Measurements from ENCODE around the gene WSB1. TPM values are rescaled to one million over a fixed set of nuclear protein-coding genes. Genes with fewer than 3 reads are reported as not detected.

Gene WSB1
- total and polyA plus RNA-seq, 2 donors (not counting 1 experiment from before 2014, with no cell fraction given) = 123 to 217 TPM

- H3K27ac ChIP-seq (ENCODE audit: low read length in 2 of 2) = no peak overlapping the region
- WGBS (ENCODE audit: insufficient coverage) = 95% methylated on average over 8 of the region's 16 CpGs
- ChIA-PET POLR2A (interaction anchor here (1.1 to 1.5 kb wide), 2 partner anchors 50 to 88 kb away, joined by 4 to 5 read pairs; partner anchors contain the start of gene WSB1), CTCF (interaction anchor here (0.8 to 5.1 kb wide), 22 partner anchors 8 to 408 kb away, joined by 3 to 93 read pairs (median 5); partner anchors contain the start of genes KSR1 and WSB1)
- Mint-ChIP-seq H3K4me3 (peak overlapping the region; percentile 0), H3K27me3 (no peaks in the 10 kb centered on the region), H3K27ac (peak overlapping the region; percentile 53), H3K9me3 (ENCODE audit: insufficient read depth) (no peaks in the 10 kb centered on the region), H3K4me1 (peaks cover 30% of the 10 kb centered on the region)
- no peak for DNase-seq
- H3K4me3 ChIP-seq (ENCODE audit: control extremely low read depth in 1 of 5, extremely low read depth in 1 of 5, insufficient read depth in 1 of 5, low read depth in 2 of 5, low read length in 4 of 5) = no peak overlapping the region
- peak overlapping the region; percentile 57 for H3K4me2 ChIP-seq (replicated peaks; ENCODE audit: low read depth, low read length, poor library complexity, severe bottlenecking)
- H3K36me3 ChIP-seq (replicated peaks in 1 of 2; ENCODE audit: control extremely low read depth in 1 of 2, control insufficient read depth in 1 of 2, extremely low read depth in 1 of 2, insufficient read depth in 2 of 2, low read length in 1 of 2) = no peaks in the 10 kb centered on the region
- H3K9me3 ChIP-seq (ENCODE audit: control extremely low read depth in 1 of 3, control insufficient read depth in 2 of 3, insufficient read depth in 1 of 3, low read length in 2 of 3) = no peaks in the 10 kb centered on the region
- ATAC-seq (ENCODE audit: low read depth) = no peak
- TF ChIP-seq CTCF (IDR thresholded peaks at IDR 0.05) (no peak), EZH2 (IDR thresholded peaks at IDR 0.05; ENCODE audit: borderline replicate concordance, insufficient read depth, low read depth, low read length, poor library complexity, severe bottlenecking) (no peak)
- H3K27me3 ChIP-seq (replicated peaks in 1 of 4; ENCODE audit: control extremely low read depth in 1 of 4, control insufficient read depth in 3 of 4, insufficient read depth in 4 of 4, low read length in 3 of 4) = no peaks in the 10 kb centered on the region
- H4K20me1 ChIP-seq (ENCODE audit: control insufficient read depth, insufficient read depth, low read length, poor library complexity, severe bottlenecking) = no peaks in the 10 kb centered on the region
- peak overlapping the region; percentile 55 for H2AFZ ChIP-seq (ENCODE audit: insufficient read depth, low read depth, low read length, poor library complexity, severe bottlenecking)
- peaks cover 9 to 21% of the 10 kb centered on the region in 2 donors for H3K4me1 ChIP-seq (ENCODE audit: control insufficient read depth in 2 of 2, insufficient read depth in 2 of 2, low read length in 2 of 2)
- peaks cover 4% of the 10 kb centered on the region for H3K79me2 ChIP-seq (ENCODE audit: control insufficient read depth, insufficient read depth, low read length)
- intact Hi-C loops (cut with micrococcal nuclease) = loop anchor here (1.0 to 2.0 kb wide), 4 partner anchors 50 to 357 kb away; partner anchors contain the start of gene WSB1
- H3K9ac ChIP-seq (ENCODE audit: low read length) = no peak overlapping the region
Measured at GRCh38 chr17:27244491-27245223, 49.3 kb upstream of the WSB1 start.

DNA sequence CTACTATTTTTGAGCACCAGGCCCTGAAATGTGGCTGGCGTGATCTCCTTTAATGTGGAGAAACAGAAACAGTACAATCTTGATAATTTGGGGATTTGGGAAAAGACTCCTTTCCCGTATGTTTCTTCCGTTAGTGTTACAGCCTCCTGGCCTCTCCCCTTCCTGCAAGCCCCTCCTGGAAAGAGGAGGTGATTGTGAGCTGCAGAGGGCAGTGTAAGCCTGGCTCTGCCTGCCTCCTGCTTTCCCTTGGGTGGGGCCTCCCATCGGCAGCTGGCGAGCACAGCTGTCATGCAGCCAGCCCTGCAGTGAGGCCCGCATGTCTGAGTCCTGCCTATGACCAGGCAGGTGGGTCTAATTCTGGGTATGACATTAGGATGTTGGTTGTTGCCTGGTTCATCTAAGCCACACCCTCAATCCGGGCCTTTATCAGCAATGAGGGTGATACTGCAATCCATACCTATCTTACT, 48.7 kb upstream of the WSB1 start:
- Histone ChIP-seq H3K27ac (ENCODE audit: low read length in 2 of 2) (no peak overlapping the region), H3K9me3 (ENCODE audit: control extremely low read depth in 1 of 3, control insufficient read depth in 2 of 3, insufficient read depth in 1 of 3, low read length in 2 of 3) (no peaks in the 10 kb centered on the region), H2AFZ (ENCODE audit: insufficient read depth, low read depth, low read length, poor library complexity, severe bottlenecking) (peak overlapping the region; percentile 55), H3K79me2 (ENCODE audit: control insufficient read depth, insufficient read depth, low read length) (peaks cover 4% of the 10 kb centered on the region), H4K20me1 (ENCODE audit: control insufficient read depth, insufficient read depth, low read length, poor library complexity, severe bottlenecking) (no peaks in the 10 kb centered on the region), H3K4me1 (ENCODE audit: control insufficient read depth in 2 of 2, insufficient read depth in 2 of 2, low read length in 2 of 2) (peaks cover 9 to 21% of the 10 kb centered on the region in 2 donors), H3K27me3 (replicated peaks in 1 of 4; ENCODE audit: control extremely low read depth in 1 of 4, control insufficient read depth in 3 of 4, insufficient read depth in 4 of 4, low read length in 3 of 4) (no peaks in the 10 kb centered on the region), H3K4me2 (replicated peaks; ENCODE audit: low read depth, low read length, poor library complexity, severe bottlenecking) (peak overlapping the region; percentile 57), H3K36me3 (replicated peaks in 1 of 2; ENCODE audit: control extremely low read depth in 1 of 2, control insufficient read depth in 1 of 2, extremely low read depth in 1 of 2, insufficient read depth in 2 of 2, low read length in 1 of 2) (no peaks in the 10 kb centered on the region), H3K4me3 (ENCODE audit: control extremely low read depth in 1 of 5, extremely low read depth in 1 of 5, insufficient read depth in 1 of 5, low read depth in 2 of 5, low read length in 4 of 5) (no peak overlapping the region), H3K9ac (ENCODE audit: low read length) (no peak overlapping the region)
- TF ChIP-seq CTCF (IDR thresholded peaks at IDR 0.05) = peak; percentile 74
- TF ChIP-seq EZH2 (IDR thresholded peaks at IDR 0.05; ENCODE audit: borderline replicate concordance, insufficient read depth, low read depth, low read length, poor library complexity, severe bottlenecking) = no peak
- Mint-ChIP-seq H3K4me1 (peaks cover 27% of the 10 kb centered on the region), H3K27ac (peak overlapping the region; percentile 53), H3K4me3 (peak overlapping the region; percentile 33), H3K9me3 (ENCODE audit: insufficient read depth) (no peaks in the 10 kb centered on the region), H3K27me3 (no peaks in the 10 kb centered on the region)
- ChIA-PET POLR2A (interaction anchor here (1.1 to 1.5 kb wide), 2 partner anchors 49 to 87 kb away, joined by 4 to 5 read pairs; partner anchors contain the start of gene WSB1), CTCF (interaction anchor here (0.6 to 5.1 kb wide), 31 partner anchors 9 to 407 kb away, joined by 3 to 93 read pairs (median 5); partner anchors contain the start of genes KSR1 and WSB1)
- DNase-seq (peak; percentile 79), ATAC-seq (ENCODE audit: low read depth) (peak; percentile 97)
- intact Hi-C loops (cut with micrococcal nuclease) = loop anchor here (1.0 to 2.0 kb wide), 4 partner anchors 50 to 356 kb away; partner anchors contain the start of gene WSB1
- WGBS (ENCODE audit: insufficient coverage) = 25% methylated on average over 3 of the region's 7 CpGs

All from B cell (primary cell).